ENCODE results near the gene DPYSL5.

GRCh38 chr2:26870585-26871095, 22.7 kb downstream of the DPYSL5 start:
- TF ChIP-seq, protein P1, sequence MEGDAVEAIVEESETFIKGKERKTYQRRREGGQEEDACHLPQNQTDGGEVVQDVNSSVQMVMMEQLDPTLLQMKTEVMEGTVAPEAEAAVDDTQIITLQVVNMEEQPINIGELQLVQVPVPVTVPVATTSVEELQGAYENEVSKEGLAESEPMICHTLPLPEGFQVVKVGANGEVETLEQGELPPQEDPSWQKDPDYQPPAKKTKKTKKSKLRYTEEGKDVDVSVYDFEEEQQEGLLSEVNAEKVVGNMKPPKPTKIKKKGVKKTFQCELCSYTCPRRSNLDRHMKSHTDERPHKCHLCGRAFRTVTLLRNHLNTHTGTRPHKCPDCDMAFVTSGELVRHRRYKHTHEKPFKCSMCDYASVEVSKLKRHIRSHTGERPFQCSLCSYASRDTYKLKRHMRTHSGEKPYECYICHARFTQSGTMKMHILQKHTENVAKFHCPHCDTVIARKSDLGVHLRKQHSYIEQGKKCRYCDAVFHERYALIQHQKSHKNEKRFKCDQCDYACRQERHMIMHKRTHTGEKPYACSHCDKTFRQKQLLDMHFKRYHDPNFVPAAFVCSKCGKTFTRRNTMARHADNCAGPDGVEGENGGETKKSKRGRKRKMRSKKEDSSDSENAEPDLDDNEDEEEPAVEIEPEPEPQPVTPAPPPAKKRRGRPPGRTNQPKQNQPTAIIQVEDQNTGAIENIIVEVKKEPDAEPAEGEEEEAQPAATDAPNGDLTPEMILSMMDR (IDR thresholded peaks at IDR 0.05): no peak
- no peak for TF ChIP-seq POLR2A (IDR thresholded peaks at IDR 0.05)

All from body of pancreas (tissue), 4 donors.